ENCODE measurements around the gene HS3ST6. TPM values are rescaled to one million over a fixed set of nuclear protein-coding genes. Genes with fewer than 3 reads are reported as not detected.

Gene HS3ST6
- total and polyA plus RNA-seq, 2 of the 13 experiments (the other 11 are each of a cell fraction or from before 2014, with no cell fraction given), result not detected

DNA sequence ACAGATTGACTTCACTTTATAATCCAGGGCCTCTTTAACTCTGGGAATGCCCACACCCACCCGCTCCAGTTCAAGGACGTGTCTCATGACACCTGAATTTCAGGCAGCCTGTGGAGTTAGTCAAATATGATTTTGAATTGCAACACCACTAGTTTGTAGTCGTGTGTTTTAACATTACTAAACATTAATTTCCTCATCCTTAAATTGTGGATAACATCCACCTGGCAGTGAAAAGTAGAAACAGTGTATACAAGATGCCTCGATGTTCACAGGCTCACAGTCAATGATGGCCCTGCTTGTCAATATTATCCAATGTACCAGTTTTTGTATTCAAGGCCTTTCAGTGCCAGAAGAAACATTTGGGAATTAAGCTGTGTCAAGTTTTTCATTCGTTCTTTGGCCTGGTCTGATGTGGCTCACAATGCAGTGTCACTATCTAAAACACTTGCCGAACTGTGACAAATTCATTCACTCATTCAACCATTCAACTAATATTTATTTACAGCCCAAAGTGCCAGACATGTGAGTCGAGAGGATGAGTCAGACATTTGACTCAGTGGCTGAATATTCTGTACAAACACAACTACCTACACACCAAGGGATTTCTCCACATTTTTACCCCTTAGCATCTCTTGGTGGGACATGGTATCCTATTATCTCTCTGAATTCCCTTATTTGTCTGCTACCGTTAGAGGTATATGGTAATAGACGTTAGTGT is 47.7 kb downstream of the HS3ST6 start (continued):
- TF ChIP-seq ZNF34 (CRISPR knock-in tag; IDR thresholded peaks at IDR 0.05; ENCODE audit: borderline replicate concordance) (no peak), FOSL1 (CRISPR knock-in tag; IDR thresholded peaks at IDR 0.05; ENCODE audit: borderline replicate concordance) (peak; percentile 68; the same call in 1 of the 2 replicates), ZNF431 (CRISPR knock-in tag; IDR thresholded peaks at IDR 0.05; ENCODE audit: borderline replicate concordance, low read depth) (no peak), ZNF24 (IDR thresholded peaks at IDR 0.05) (no peak), ZNF724P (CRISPR knock-in tag; IDR thresholded peaks at IDR 0.05; ENCODE audit: borderline replicate concordance) (no peak), ZNF256 (CRISPR knock-in tag; conservative IDR thresholded peaks at IDR 0.05) (no peak), JUN (CRISPR knock-in tag; IDR thresholded peaks at IDR 0.05) (peak; percentile 40; the same call in 1 of the 2 replicates), ZNF557 (CRISPR knock-in tag; IDR thresholded peaks at IDR 0.05) (no peak), ZSCAN12 (CRISPR knock-in tag; IDR thresholded peaks at IDR 0.05) (no peak), SAP130 (CRISPR knock-in tag; IDR thresholded peaks at IDR 0.05; ENCODE audit: low read depth) (peak; percentile 67), EHMT2 (IDR thresholded peaks at IDR 0.05; ENCODE audit: borderline replicate concordance, low read depth, low read length) (no peak), RARG (CRISPR knock-in tag; IDR thresholded peaks at IDR 0.05; ENCODE audit: low read depth) (no peak), ZNF317 (CRISPR knock-in tag; IDR thresholded peaks at IDR 0.05) (0 out of 2 replicates have a peak, but pooled peaks have one; percentile 27), ERF (CRISPR knock-in tag; IDR thresholded peaks at IDR 0.05) (no peak), BHLHE40 (IDR thresholded peaks at IDR 0.05; ENCODE audit: low read length) (peak; percentile 21; the same call in 1 of the 2 replicates), ZNF891 (CRISPR knock-in tag; IDR thresholded peaks at IDR 0.05) (no peak), SP5 (CRISPR knock-in tag; IDR thresholded peaks at IDR 0.05; ENCODE audit: borderline replicate concordance, low read depth) (0 out of 2 replicates have a peak, but pooled peaks have one; percentile 46), ZSCAN20 (CRISPR knock-in tag; IDR thresholded peaks at IDR 0.05; ENCODE audit: borderline replicate concordance) (no peak)
- TF ChIP-seq, protein P1, sequence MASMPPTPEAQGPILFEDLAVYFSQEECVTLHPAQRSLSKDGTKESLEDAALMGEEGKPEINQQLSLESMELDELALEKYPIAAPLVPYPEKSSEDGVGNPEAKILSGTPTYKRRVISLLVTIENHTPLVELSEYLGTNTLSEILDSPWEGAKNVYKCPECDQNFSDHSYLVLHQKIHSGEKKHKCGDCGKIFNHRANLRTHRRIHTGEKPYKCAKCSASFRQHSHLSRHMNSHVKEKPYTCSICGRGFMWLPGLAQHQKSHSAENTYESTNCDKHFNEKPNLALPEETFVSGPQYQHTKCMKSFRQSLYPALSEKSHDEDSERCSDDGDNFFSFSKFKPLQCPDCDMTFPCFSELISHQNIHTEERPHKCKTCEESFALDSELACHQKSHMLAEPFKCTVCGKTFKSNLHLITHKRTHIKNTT (CRISPR knock-in tag; IDR thresholded peaks at IDR 0.05), result no peak
- TF ChIP-seq, protein P2, sequence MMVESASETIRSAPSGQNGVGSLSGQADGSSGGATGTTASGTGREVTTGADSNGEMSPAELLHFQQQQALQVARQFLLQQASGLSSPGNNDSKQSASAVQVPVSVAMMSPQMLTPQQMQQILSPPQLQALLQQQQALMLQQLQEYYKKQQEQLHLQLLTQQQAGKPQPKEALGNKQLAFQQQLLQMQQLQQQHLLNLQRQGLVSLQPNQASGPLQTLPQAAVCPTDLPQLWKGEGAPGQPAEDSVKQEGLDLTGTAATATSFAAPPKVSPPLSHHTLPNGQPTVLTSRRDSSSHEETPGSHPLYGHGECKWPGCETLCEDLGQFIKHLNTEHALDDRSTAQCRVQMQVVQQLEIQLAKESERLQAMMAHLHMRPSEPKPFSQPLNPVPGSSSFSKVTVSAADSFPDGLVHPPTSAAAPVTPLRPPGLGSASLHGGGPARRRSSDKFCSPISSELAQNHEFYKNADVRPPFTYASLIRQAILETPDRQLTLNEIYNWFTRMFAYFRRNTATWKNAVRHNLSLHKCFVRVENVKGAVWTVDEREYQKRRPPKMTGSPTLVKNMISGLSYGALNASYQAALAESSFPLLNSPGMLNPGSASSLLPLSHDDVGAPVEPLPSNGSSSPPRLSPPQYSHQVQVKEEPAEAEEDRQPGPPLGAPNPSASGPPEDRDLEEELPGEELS (CRISPR knock-in tag; IDR thresholded peaks at IDR 0.05), result no peak; the same call in 1 of the 2 replicates
- TF ChIP-seq, protein P3, sequence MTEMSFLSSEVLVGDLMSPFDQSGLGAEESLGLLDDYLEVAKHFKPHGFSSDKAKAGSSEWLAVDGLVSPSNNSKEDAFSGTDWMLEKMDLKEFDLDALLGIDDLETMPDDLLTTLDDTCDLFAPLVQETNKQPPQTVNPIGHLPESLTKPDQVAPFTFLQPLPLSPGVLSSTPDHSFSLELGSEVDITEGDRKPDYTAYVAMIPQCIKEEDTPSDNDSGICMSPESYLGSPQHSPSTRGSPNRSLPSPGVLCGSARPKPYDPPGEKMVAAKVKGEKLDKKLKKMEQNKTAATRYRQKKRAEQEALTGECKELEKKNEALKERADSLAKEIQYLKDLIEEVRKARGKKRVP (CRISPR knock-in tag; IDR thresholded peaks at IDR 0.05), result peak in 1 of 2 experiments; percentile 60; a peak in 1 of 4 replicates
- TF ChIP-seq, protein P4, sequence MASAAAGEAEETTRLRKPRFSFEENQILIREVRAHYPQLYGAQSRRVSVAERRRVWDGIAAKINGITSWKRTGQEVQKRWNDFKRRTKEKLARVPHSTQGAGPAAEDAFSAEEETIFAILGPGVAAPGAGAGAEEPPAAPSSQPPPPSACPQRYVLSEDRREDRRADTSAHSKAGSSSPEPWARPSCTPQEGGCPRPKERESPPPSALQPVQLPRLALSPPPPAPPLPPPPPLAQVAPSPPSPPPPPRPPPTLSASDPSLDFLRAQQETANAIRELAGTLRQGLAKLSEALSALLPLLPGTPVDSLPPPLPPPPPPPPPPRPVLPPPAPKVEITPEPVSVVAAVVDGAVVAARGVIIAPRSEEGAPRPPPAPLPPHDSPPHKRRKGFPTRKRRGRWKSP (CRISPR knock-in tag; IDR thresholded peaks at IDR 0.05), result no peak
